ENCODE data around the gene SFN.
"Not testable (repeated sequence)": the region's sequence is repeated elsewhere in the genome, so short reads cannot be mapped to it uniquely, and the experiment has no call there.

The SFN gene

DNA sequence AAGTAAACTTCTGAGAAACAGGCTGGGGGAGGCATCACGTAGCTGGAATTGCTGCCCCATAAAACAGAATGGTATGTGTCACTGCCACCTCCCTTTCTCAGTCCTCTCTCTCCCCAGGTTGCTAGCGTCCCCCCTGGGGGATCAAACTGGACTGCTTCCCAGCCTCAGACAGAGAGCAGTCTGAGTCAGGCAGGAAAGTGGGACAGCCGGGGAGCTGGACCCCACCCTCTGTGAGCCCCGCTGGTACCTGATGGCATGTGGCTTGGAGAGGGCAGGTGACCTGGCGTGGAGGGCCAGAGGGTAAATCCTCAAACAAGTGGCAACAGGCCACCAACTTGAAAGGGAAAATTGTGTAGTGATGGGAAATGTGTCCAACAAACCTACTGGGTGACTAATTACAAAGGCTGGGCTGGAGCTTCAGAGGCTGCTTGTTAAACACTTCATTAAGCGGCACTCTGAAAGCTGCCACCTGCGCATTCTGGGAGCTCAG, 1.0 kb upstream of the SFN start:
- no peak for DNase-seq (ENCODE audit: extremely low read depth in 1 of 2, low read depth in 1 of 2)

DNA sequence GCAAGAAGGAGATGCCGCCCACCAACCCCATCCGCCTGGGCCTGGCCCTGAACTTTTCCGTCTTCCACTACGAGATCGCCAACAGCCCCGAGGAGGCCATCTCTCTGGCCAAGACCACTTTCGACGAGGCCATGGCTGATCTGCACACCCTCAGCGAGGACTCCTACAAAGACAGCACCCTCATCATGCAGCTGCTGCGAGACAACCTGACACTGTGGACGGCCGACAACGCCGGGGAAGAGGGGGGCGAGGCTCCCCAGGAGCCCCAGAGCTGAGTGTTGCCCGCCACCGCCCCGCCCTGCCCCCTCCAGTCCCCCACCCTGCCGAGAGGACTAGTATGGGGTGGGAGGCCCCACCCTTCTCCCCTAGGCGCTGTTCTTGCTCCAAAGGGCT, 732 bp downstream of the SFN start:
- DNase-seq (ENCODE audit: extremely low read depth in 1 of 2, low read depth in 1 of 2): no peak

DNA sequence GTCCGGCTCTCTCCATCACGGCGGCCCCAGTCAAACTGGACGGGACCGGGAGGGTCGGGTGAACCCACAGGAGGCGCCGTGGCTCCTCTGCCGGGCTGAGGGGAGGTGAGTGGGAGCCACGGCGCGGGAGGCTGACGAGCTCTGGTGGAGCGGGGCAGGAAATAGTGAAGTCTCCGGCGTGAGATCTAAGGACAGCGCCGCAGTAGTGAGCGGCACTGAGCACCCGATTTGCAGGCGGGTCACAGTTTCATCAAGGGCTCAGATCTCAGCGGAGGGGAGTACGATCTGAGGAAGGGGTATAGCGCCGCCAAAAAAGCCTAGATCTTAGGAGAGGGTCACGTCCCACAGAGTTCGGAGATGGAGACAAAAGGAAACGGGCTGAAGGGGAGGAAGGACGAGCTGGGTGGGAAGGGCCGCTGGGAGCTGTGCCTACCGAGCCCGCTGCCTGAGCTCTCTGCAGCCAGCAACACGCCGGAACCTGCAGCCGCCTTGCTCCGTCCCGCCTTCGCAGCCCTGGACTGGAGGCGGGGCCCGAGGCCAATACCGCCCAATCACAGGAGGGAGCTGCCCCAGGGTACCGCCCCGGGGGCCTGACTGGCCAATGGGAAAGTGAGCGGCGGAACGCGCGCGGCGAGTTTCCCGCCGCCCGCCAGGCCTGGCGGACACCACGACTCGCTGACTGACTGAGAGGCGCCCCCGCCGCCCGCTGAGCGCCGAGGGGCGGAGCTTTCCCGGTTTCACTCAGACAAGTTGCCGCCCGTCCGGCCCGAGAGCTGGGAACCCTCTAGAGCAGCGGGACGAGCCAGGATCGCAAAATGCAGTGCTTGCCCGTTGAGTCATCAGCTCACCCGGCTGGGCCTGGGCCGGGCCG, 1.9 kb downstream of the SFN start:
- DNase-seq (ENCODE audit: extremely low read depth in 1 of 2, low read depth in 1 of 2): peak; percentile 79 to 90

DNA sequence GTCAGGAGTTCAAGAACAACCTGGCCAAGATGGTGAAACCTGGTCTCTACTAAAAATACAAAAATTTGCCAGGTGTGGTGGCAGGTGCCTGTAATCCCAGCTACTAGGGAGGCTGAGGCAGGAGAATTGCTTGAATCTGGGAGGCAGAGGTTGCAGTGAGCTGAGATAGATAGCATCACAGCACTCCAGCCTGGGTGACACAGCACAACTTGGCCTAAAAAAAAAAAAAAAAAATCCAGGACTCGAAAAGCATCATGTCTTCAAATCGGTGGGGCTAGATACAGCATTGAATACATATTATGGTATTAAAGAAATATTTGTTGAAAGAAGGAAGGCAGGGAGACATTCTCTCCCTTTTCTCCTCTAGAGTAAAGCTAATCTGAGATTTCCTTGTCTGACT, 10.1 kb downstream of the SFN start:
- not testable (repeated sequence) for DNase-seq (ENCODE audit: extremely low read depth in 1 of 2, low read depth in 1 of 2)

GRCh38 chr1:26874896-26875295, 11.9 kb downstream of the SFN start:
- no peak for DNase-seq (ENCODE audit: extremely low read depth in 1 of 2, low read depth in 1 of 2)

- DNase-seq (ENCODE audit: extremely low read depth in 1 of 2, low read depth in 1 of 2): no peak
These were observed 14.4 kb downstream of the SFN start for GRCh38 chr1:26877326-26877725.

- no peak for DNase-seq (ENCODE audit: extremely low read depth in 1 of 2, low read depth in 1 of 2)
These were observed 16.8 kb downstream of the SFN start for GRCh38 chr1:26879793-26880192.

GRCh38 chr1:26881611-26882010, 18.7 kb downstream of the SFN start:
- DNase-seq (ENCODE audit: extremely low read depth in 1 of 2, low read depth in 1 of 2): not testable (repeated sequence)

GRCh38 chr1:26882696-26883463, 19.9 kb downstream of the SFN start:
- no peak for DNase-seq (ENCODE audit: extremely low read depth in 1 of 2, low read depth in 1 of 2)

DNA sequence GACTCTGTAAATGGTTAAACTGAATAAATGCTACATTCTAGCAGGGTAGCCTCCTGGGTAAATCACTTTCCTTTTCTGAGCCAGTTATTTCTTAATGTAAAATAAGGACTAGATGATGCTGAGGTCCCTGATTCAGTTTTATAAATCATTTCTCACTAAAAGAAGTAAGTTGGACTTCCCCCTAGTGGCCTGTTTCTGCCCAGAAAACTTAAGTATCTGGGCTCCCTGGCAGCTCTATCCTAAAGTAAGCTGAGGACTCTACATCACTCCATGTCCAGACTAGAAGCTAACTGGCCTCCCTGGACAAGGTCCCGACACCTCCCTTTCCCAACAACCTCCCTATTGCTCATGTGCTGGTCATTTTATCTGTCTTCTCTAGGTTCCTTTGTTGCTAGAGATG, 24.2 kb downstream of the SFN start:
- DNase-seq (ENCODE audit: extremely low read depth in 1 of 2, low read depth in 1 of 2): no peak

GRCh38 chr1:26888231-26888630, 25.3 kb downstream of the SFN start:
- no peak for DNase-seq (ENCODE audit: extremely low read depth in 1 of 2, low read depth in 1 of 2)

DNA sequence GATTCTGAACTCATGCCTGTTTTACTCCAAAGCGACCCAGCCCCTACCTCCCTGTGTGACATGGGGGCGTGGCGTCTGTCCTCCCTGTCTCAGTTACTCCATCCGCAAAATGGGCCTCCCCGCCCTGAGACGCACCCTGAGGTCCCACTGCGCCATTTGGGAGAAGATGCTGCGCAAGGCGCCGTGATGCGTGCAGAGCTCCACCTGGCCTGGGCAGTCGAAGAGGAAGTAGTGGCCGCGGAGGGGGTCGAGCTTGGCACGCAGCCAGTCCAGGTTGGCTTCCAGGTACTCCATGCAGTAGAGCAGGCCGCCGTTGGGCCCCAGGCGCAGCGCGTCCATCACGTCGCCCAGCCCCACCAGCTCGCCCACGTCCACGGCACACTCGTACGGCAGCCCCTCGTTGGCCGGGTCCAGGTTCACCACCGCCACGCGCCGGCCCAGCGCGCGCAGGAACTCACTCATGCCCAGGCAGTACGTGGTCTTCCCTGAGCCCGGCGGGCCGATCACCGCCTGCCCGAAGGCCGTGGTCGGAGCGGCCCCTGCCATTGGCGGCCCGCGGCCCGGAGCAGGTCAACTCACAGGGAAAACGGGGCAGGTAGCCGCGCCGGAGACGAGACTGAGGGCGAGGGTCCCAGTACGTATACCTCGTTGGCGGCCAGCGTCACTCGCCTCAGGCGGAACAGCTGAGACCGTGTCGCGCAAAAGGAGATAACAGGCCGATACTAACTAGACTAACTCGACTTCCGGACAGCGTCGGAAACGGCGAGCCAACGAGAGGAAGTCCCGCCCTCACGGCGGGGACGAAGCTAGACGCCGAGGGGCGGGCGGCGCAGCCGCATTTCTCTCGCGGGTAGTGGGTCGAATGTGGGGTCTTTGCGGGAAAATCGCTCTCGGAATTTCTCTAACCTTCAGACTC, 26.9 kb downstream of the SFN start, which contains the start of gene GPN2:
Gene GPN2, minus strand, starts transcription at position 733 of the 916 bp plus-strand sequence. Its CDS starts 187 bp downstream, at position 546.
- peak; percentile 27 to 67 for DNase-seq (ENCODE audit: extremely low read depth in 1 of 2, low read depth in 1 of 2)

GRCh38 chr1:26890467-26890796, 27.5 kb downstream of the SFN start:
- no peak for DNase-seq (ENCODE audit: extremely low read depth in 1 of 2, low read depth in 1 of 2)

DNA sequence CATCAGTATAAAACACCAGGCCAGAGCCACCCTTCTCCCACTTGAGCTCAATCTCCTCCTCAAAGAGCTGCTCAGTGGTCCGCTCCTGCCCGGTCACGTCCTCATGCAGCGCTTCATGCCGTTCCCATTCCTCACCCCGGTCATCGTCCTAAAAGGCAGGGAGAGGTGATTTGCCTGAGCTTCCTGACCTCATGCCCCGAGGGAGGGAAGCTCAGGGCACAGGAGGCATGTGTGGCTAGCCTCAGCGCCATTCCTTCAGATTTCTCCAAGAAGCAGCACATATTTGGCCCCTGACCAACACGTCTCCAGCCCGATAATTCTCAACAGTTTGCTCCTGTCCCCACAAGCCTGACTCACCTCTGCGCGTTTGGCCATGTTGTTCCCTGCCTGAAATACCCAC, 31.3 kb downstream of the SFN start:
- no peak for DNase-seq (ENCODE audit: extremely low read depth in 1 of 2, low read depth in 1 of 2)

DNA sequence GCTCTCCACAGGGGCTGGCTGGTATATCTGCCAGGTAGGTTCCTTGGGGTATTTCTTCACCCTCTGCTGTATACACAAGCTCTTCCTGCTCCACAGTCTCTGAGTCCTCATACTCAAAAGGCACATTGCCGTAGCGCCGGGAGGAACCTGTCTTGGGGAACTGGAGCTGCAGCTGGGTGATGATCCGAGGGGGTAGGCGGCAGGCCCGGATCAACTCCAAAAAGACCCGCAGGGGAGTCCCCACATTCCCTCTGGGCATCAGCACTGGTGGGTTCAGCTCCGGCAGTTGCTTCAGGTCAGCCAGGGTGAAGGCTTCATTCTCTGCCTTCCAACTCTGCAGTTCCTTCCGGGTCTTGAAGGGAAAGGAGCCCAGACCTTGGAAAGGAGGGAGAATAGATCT, 34.4 kb downstream of the SFN start:
- DNase-seq (ENCODE audit: extremely low read depth in 1 of 2, low read depth in 1 of 2): no peak

GRCh38 chr1:26900001-26900814, 37.3 kb downstream of the SFN start, which contains the start of gene GPATCH3:
GPATCH3 (minus strand) TSS chr1:26900467; CDS start chr1:26900442, 25 bp downstream.
- DNase-seq (ENCODE audit: extremely low read depth in 1 of 2, low read depth in 1 of 2): peak; percentile 73 to 76

DNA sequence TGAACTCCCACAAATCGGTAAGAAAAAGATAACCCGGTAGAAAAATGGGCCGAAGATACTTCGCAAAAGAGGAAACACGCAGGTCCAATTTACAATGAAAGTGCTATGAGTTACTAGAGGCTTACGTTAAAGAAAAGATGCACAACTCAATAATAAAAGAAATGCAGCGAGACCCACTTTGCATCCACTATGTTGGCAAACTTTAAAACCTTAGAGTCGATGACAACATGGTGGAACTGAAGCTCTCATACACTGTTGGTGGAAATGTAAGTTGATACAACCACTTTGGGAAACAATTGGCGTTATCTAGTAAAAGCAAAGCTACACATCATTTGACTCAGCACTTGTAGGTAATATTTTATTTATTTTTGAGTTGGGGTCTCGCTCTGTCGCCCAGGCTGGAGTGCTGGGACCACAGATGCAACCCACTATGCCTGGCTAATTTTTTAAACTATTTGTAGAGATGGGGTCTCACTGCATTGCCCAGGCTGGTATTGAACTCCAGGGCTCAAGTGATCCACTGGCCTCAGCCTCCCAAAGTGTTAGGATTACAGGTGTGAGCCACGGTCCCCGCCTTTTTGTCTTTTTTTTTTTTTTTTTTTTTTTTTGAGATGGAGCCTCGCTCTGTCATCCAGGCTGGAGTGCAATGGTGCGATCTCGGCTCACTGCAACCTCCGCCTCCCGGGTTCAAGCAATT, 38.0 kb downstream of the SFN start:
- no peak for DNase-seq (ENCODE audit: extremely low read depth in 1 of 2, low read depth in 1 of 2)

DNA sequence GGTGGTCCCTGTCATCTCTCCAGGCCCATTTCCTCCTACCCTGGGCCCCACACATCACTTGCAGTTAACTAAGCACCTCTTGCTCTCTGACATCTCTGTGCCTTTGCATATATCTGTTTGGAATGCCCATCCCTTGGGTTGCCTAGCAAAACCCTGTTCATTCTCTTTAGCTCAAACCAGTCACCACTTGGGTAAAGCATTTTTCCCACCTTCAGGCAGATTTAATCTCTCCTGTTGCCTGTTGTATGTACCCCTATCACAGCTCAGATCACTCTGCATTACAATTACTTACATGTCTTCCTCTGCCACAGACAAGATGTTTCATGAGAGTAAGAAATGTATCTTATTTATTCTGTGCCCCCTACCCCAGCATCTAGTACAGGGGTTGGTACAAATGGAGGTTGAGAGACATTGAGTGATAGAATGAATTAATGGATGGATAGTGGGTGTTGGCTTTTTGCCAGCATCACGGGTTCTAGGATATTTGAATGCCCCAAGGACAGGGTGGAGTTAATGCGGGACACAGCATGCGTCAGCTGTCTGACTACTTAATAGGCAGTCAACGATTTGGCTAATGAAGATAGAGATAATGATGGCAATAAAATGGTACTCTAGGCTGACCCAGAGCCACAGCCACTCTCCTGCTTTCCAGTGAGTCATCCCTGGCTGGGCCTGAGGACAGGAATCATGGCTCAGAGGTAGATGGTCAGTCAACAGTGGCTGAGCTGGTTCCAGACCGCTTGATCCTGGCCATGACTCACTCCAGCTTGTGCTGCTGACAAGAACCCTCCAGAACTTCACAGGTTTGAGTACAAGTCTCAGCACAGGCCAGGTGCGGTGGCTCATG, 44.3 kb downstream of the SFN start:
- no peak for DNase-seq (ENCODE audit: extremely low read depth in 1 of 2, low read depth in 1 of 2)

All from activated CD8-positive, alpha-beta memory T cell treated with anti-CD3 and anti-CD28 coated beads for 1 hour (primary cell).